ENCODE results near the gene C16orf87. TPM values are rescaled to one million over a fixed set of nuclear protein-coding genes. Genes with fewer than 3 reads are reported as not detected.

C16orf87 gene
- total RNA-seq, 1 experiment from 2014 or later: 22.5 TPM

DNA sequence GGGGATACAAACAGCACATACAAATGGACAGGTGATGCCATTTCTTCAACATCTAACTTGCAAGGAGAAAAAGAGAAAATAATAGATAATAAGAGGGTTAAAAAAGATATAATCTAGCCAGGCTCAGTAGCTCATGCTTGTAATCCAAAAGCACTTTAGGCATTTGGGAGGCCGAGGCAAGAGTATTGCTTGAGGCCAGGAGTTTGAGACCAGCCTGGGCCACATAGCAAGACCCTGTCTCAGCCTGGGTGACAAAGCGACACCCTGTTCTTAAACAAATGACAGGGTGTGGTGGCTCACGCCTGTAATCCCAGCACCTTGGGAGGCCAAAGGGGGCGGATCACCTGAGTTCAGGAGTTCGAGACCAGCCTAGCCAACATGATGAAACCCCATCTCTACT is 19.3 kb downstream of the C16orf87 start:
- no peak overlapping the region for H3K4me3 Mint-ChIP-seq
- CTCF ChIA-PET: interaction anchor here (1.3 to 1.6 kb wide), 2 partner anchors 10 to 138 kb away, joined by 5 to 6 read pairs; no protein-coding TSS in a partner anchor
- no peaks in the 10 kb centered on the region for H3K27me3 Mint-ChIP-seq (ENCODE audit: low read depth)
- POLR2A ChIA-PET: no interaction called here
- ATAC-seq (no peak), DNase-seq (ENCODE audit: low spot score) (no peak)
- peaks cover 27% of the 10 kb centered on the region for H3K36me3 Mint-ChIP-seq
- H3K4me1 Mint-ChIP-seq: peaks cover 8% of the 10 kb centered on the region
- TF ChIP-seq ZNF121 (CRISPR knock-in tag; IDR thresholded peaks at IDR 0.05): peak; percentile 83; the same call in 1 of the 2 replicates
- TF ChIP-seq, protein P1, sequence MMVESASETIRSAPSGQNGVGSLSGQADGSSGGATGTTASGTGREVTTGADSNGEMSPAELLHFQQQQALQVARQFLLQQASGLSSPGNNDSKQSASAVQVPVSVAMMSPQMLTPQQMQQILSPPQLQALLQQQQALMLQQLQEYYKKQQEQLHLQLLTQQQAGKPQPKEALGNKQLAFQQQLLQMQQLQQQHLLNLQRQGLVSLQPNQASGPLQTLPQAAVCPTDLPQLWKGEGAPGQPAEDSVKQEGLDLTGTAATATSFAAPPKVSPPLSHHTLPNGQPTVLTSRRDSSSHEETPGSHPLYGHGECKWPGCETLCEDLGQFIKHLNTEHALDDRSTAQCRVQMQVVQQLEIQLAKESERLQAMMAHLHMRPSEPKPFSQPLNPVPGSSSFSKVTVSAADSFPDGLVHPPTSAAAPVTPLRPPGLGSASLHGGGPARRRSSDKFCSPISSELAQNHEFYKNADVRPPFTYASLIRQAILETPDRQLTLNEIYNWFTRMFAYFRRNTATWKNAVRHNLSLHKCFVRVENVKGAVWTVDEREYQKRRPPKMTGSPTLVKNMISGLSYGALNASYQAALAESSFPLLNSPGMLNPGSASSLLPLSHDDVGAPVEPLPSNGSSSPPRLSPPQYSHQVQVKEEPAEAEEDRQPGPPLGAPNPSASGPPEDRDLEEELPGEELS (CRISPR knock-in tag; IDR thresholded peaks at IDR 0.05): no peak
- TF ChIP-seq, protein P2, sequence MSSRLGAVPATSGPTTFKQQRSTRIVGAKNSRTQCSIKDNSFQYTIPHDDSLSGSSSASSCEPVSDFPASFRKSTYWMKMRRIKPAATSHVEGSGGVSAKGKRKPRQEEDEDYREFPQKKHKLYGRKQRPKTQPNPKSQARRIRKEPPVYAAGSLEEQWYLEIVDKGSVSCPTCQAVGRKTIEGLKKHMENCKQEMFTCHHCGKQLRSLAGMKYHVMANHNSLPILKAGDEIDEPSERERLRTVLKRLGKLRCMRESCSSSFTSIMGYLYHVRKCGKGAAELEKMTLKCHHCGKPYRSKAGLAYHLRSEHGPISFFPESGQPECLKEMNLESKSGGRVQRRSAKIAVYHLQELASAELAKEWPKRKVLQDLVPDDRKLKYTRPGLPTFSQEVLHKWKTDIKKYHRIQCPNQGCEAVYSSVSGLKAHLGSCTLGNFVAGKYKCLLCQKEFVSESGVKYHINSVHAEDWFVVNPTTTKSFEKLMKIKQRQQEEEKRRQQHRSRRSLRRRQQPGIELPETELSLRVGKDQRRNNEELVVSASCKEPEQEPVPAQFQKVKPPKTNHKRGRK (CRISPR knock-in tag; IDR thresholded peaks at IDR 0.05; ENCODE audit: borderline replicate concordance): no peak
- H3K9me3 Mint-ChIP-seq: peaks cover 24% of the 10 kb centered on the region
- H3K27ac Mint-ChIP-seq: no peak overlapping the region

DNA sequence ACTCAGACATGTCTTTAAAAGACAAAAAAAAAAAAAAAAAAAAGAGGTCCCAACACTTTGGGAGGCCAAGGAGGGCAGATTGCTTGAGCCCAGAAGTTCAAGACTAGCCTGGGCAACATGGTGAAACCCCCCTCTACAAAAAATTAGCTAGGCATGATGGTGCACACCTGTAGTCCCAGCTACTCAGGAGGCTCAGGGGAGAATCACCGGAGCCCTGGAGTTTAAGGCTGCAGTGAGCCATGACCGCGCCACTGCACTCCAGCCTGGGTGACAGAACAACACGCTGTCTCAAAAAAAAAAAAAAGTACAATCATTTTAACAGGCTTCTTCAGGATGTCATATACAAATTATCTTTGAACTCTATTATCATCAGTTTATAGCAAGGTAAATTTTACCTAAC is 22.0 kb downstream of the C16orf87 start:
- no peak for DNase-seq (ENCODE audit: low spot score)
- H3K9me3 Mint-ChIP-seq: peaks cover 6% of the 10 kb centered on the region; the same call in 1 of the 2 replicates
- H3K4me1 Mint-ChIP-seq: peaks cover 7% of the 10 kb centered on the region; the same call in 1 of the 2 replicates
- no peak overlapping the region for H3K4me3 Mint-ChIP-seq
- POLR2A ChIA-PET: no interaction called here
- H3K27ac Mint-ChIP-seq: no peak overlapping the region
- no peak for ATAC-seq
- CTCF ChIA-PET: interaction anchor here (0.7 to 1.7 kb wide), 3 partner anchors 9 to 160 kb away, joined by 3 to 6 read pairs (median 5); no protein-coding TSS in a partner anchor
- TF ChIP-seq FOXK1 (CRISPR knock-in tag; IDR thresholded peaks at IDR 0.05): no peak
- TF ChIP-seq TEAD4 (CRISPR knock-in tag; IDR thresholded peaks at IDR 0.05): no peak
- no peak for TF ChIP-seq FOXJ3 (CRISPR knock-in tag; IDR thresholded peaks at IDR 0.05; ENCODE audit: borderline replicate concordance)
- TF ChIP-seq, protein P3, sequence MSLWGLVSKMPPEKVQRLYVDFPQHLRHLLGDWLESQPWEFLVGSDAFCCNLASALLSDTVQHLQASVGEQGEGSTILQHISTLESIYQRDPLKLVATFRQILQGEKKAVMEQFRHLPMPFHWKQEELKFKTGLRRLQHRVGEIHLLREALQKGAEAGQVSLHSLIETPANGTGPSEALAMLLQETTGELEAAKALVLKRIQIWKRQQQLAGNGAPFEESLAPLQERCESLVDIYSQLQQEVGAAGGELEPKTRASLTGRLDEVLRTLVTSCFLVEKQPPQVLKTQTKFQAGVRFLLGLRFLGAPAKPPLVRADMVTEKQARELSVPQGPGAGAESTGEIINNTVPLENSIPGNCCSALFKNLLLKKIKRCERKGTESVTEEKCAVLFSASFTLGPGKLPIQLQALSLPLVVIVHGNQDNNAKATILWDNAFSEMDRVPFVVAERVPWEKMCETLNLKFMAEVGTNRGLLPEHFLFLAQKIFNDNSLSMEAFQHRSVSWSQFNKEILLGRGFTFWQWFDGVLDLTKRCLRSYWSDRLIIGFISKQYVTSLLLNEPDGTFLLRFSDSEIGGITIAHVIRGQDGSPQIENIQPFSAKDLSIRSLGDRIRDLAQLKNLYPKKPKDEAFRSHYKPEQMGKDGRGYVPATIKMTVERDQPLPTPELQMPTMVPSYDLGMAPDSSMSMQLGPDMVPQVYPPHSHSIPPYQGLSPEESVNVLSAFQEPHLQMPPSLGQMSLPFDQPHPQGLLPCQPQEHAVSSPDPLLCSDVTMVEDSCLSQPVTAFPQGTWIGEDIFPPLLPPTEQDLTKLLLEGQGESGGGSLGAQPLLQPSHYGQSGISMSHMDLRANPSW (CRISPR knock-in tag; conservative IDR thresholded peaks at IDR 0.05; ENCODE audit: low read depth): no peak
- TF ChIP-seq, protein P4, sequence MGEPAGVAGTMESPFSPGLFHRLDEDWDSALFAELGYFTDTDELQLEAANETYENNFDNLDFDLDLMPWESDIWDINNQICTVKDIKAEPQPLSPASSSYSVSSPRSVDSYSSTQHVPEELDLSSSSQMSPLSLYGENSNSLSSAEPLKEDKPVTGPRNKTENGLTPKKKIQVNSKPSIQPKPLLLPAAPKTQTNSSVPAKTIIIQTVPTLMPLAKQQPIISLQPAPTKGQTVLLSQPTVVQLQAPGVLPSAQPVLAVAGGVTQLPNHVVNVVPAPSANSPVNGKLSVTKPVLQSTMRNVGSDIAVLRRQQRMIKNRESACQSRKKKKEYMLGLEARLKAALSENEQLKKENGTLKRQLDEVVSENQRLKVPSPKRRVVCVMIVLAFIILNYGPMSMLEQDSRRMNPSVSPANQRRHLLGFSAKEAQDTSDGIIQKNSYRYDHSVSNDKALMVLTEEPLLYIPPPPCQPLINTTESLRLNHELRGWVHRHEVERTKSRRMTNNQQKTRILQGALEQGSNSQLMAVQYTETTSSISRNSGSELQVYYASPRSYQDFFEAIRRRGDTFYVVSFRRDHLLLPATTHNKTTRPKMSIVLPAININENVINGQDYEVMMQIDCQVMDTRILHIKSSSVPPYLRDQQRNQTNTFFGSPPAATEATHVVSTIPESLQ (CRISPR knock-in tag; IDR thresholded peaks at IDR 0.05): no peak
- TF ChIP-seq, protein P5, sequence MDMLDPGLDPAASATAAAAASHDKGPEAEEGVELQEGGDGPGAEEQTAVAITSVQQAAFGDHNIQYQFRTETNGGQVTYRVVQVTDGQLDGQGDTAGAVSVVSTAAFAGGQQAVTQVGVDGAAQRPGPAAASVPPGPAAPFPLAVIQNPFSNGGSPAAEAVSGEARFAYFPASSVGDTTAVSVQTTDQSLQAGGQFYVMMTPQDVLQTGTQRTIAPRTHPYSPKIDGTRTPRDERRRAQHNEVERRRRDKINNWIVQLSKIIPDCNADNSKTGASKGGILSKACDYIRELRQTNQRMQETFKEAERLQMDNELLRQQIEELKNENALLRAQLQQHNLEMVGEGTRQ (CRISPR knock-in tag; IDR thresholded peaks at IDR 0.05): no peak
- no peak for TF ChIP-seq OVOL2 (CRISPR knock-in tag; IDR thresholded peaks at IDR 0.05; ENCODE audit: borderline replicate concordance)
- TF ChIP-seq, protein P6, sequence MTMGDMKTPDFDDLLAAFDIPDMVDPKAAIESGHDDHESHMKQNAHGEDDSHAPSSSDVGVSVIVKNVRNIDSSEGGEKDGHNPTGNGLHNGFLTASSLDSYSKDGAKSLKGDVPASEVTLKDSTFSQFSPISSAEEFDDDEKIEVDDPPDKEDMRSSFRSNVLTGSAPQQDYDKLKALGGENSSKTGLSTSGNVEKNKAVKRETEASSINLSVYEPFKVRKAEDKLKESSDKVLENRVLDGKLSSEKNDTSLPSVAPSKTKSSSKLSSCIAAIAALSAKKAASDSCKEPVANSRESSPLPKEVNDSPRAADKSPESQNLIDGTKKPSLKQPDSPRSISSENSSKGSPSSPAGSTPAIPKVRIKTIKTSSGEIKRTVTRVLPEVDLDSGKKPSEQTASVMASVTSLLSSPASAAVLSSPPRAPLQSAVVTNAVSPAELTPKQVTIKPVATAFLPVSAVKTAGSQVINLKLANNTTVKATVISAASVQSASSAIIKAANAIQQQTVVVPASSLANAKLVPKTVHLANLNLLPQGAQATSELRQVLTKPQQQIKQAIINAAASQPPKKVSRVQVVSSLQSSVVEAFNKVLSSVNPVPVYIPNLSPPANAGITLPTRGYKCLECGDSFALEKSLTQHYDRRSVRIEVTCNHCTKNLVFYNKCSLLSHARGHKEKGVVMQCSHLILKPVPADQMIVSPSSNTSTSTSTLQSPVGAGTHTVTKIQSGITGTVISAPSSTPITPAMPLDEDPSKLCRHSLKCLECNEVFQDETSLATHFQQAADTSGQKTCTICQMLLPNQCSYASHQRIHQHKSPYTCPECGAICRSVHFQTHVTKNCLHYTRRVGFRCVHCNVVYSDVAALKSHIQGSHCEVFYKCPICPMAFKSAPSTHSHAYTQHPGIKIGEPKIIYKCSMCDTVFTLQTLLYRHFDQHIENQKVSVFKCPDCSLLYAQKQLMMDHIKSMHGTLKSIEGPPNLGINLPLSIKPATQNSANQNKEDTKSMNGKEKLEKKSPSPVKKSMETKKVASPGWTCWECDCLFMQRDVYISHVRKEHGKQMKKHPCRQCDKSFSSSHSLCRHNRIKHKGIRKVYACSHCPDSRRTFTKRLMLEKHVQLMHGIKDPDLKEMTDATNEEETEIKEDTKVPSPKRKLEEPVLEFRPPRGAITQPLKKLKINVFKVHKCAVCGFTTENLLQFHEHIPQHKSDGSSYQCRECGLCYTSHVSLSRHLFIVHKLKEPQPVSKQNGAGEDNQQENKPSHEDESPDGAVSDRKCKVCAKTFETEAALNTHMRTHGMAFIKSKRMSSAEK (CRISPR knock-in tag; IDR thresholded peaks at IDR 0.05; ENCODE audit: borderline replicate concordance): no peak
- TF ChIP-seq, protein P7, sequence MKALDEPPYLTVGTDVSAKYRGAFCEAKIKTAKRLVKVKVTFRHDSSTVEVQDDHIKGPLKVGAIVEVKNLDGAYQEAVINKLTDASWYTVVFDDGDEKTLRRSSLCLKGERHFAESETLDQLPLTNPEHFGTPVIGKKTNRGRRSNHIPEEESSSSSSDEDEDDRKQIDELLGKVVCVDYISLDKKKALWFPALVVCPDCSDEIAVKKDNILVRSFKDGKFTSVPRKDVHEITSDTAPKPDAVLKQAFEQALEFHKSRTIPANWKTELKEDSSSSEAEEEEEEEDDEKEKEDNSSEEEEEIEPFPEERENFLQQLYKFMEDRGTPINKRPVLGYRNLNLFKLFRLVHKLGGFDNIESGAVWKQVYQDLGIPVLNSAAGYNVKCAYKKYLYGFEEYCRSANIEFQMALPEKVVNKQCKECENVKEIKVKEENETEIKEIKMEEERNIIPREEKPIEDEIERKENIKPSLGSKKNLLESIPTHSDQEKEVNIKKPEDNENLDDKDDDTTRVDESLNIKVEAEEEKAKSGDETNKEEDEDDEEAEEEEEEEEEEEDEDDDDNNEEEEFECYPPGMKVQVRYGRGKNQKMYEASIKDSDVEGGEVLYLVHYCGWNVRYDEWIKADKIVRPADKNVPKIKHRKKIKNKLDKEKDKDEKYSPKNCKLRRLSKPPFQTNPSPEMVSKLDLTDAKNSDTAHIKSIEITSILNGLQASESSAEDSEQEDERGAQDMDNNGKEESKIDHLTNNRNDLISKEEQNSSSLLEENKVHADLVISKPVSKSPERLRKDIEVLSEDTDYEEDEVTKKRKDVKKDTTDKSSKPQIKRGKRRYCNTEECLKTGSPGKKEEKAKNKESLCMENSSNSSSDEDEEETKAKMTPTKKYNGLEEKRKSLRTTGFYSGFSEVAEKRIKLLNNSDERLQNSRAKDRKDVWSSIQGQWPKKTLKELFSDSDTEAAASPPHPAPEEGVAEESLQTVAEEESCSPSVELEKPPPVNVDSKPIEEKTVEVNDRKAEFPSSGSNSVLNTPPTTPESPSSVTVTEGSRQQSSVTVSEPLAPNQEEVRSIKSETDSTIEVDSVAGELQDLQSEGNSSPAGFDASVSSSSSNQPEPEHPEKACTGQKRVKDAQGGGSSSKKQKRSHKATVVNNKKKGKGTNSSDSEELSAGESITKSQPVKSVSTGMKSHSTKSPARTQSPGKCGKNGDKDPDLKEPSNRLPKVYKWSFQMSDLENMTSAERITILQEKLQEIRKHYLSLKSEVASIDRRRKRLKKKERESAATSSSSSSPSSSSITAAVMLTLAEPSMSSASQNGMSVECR (CRISPR knock-in tag; IDR thresholded peaks at IDR 0.05; ENCODE audit: borderline replicate concordance): no peak
- TF ChIP-seq NFATC4 (CRISPR knock-in tag; IDR thresholded peaks at IDR 0.05): no peak
- TF ChIP-seq, protein P8, sequence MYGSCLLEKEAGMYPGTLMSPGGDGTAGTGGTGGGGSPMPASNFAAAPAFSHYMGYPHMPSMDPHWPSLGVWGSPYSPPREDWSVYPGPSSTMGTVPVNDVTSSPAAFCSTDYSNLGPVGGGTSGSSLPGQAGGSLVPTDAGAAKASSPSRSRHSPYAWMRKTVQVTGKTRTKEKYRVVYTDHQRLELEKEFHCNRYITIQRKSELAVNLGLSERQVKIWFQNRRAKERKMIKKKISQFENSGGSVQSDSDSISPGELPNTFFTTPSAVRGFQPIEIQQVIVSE (CRISPR knock-in tag; IDR thresholded peaks at IDR 0.05; ENCODE audit: borderline replicate concordance): no peak
- H3K27me3 Mint-ChIP-seq (ENCODE audit: low read depth): no peaks in the 10 kb centered on the region
- H3K36me3 Mint-ChIP-seq: peaks cover 15% of the 10 kb centered on the region
